NT2/D1 (cell line): ENCODE results near the gene SERTAD1.

Source experiments
- SUZ12 ChIP-seq: IDR thresholded peaks from 2 replicates; pipeline ENCODE4 v1.6.1; 2011; ENCODE audit not compliant: insufficient read length, insufficient read depth; ENCODE audit errors: extremely low read depth
- YY1 ChIP-seq: IDR thresholded peaks from 2 replicates; pipeline ENCODE4 v1.6.1; 2011; ENCODE audit not compliant: insufficient read length, insufficient read depth
- ZNF274 ChIP-seq: IDR thresholded peaks from 2 replicates; pipeline ENCODE4 v1.6.1; 2011; ENCODE audit warnings: mild to moderate bottlenecking, low read depth, low read length

DNA sequence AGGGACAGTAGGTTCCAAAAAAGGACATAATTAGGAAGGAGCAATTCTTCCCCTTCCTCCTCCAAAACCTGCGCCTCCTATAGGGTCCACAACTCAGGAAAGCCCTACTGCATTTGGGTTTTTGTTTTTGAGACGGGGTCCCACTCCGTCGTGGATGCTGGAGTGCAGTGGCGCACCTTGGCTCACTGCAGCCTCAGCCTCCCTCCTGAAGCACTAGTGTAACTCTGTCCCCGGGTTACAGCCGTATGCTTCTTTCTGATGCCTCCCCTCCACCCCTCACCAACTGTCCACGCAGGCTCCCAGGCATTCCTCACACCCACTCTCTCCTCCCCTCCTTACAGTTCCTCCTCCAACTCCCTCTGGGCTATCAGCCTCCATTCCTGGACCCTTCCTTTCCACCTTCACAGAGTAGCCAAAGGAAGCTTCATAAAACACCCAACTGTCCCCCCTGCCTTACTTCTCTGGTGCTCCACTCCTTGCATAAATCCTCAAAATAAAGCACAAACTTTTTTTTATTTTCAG, 20.5 kb upstream of the SERTAD1 start:
- TF ChIP-seq YY1: no peak
- TF ChIP-seq SUZ12: no peak
- TF ChIP-seq ZNF274: no peak
